ENCODE results near the gene PDYN. TPM values are rescaled to one million over a fixed set of nuclear protein-coding genes. Genes with fewer than 3 reads are reported as not detected.

Gene PDYN
- total RNA-seq, 1 experiment from 2014 or later: not detected

GRCh38 chr20:2010533-2010932, 16.7 kb upstream of the PDYN start:
- Histone ChIP-seq H3K4me3 (no peak overlapping the region), H3K27ac (no peak overlapping the region), H3K4me1 (replicated peaks; ENCODE audit: insufficient read depth) (no peaks in the 10 kb centered on the region), H3K27me3 (ENCODE audit: insufficient read depth, low read depth) (peaks cover 66% of the 10 kb centered on the region), H3K4me2 (no peak overlapping the region), H4K20me1 (ENCODE audit: insufficient read depth) (no peaks in the 10 kb centered on the region), H3K36me3 (ENCODE audit: low read depth) (no peaks in the 10 kb centered on the region), H3K9me2 (ENCODE audit: insufficient read depth) (no peaks in the 10 kb centered on the region), H3K9me3 (ENCODE audit: insufficient read depth, low read depth) (no peaks in the 10 kb centered on the region), H3F3A (ENCODE audit: insufficient read depth, low read depth) (no peaks in the 10 kb centered on the region), H3K79me2 (ENCODE audit: low read depth) (no peaks in the 10 kb centered on the region), H2AFZ (no peak overlapping the region)
- ChIA-PET POLR2A (ENCODE audit: unreplicated experiment) (no interaction called here), CTCF (no interaction called here)
- TF ChIP-seq CTCF (conservative IDR thresholded peaks at IDR 0.05): no peak
- TF ChIP-seq EZH2 (IDR thresholded peaks at IDR 0.05; ENCODE audit: low read depth): no peak
- no TSS peak for BruUV-seq (replicated peaks)
- DNase-seq: no peak
- intact Hi-C loops (cut with micrococcal nuclease; ENCODE audit: unreplicated experiment): no loop called here

GRCh38 chr20:2006452-2007361, 12.8 kb upstream of the PDYN start:
- ChIA-PET CTCF (interaction anchor here (0.6 to 1.1 kb wide), 3 partner anchors 87 to 736 kb away, joined by 3 to 4 read pairs (median 3); no protein-coding TSS in a partner anchor), POLR2A (ENCODE audit: unreplicated experiment) (no interaction called here)
- Histone ChIP-seq H3F3A (ENCODE audit: insufficient read depth, low read depth) (no peaks in the 10 kb centered on the region), H3K4me2 (no peak overlapping the region), H2AFZ (no peak overlapping the region), H3K9me3 (ENCODE audit: insufficient read depth, low read depth) (no peaks in the 10 kb centered on the region), H3K4me1 (replicated peaks; ENCODE audit: insufficient read depth) (no peaks in the 10 kb centered on the region), H3K4me3 (no peak overlapping the region), H4K20me1 (ENCODE audit: insufficient read depth) (no peaks in the 10 kb centered on the region), H3K27me3 (ENCODE audit: insufficient read depth, low read depth) (peaks cover 48% of the 10 kb centered on the region), H3K9me2 (ENCODE audit: insufficient read depth) (no peaks in the 10 kb centered on the region; the same call in 1 of the 2 replicates), H3K79me2 (ENCODE audit: low read depth) (no peaks in the 10 kb centered on the region), H3K36me3 (ENCODE audit: low read depth) (no peaks in the 10 kb centered on the region), H3K27ac (no peak overlapping the region)
- intact Hi-C loops (cut with micrococcal nuclease; ENCODE audit: unreplicated experiment): loop anchor here (2.0 kb wide), 1 partner anchor 166 kb away; no protein-coding TSS in a partner anchor
- BruUV-seq (replicated peaks): no TSS peak
- TF ChIP-seq CTCF (conservative IDR thresholded peaks at IDR 0.05) (peak; percentile 93), EZH2 (IDR thresholded peaks at IDR 0.05; ENCODE audit: low read depth) (no peak)
- no peak for DNase-seq

GRCh38 chr20:2005831-2006426, 12.1 kb upstream of the PDYN start:
- no peak overlapping the region for H3K4me3 ChIP-seq
- peaks cover 48% of the 10 kb centered on the region for H3K27me3 ChIP-seq (ENCODE audit: insufficient read depth, low read depth)
- no peak overlapping the region for H3K27ac ChIP-seq
- ChIA-PET CTCF (interaction anchor here (0.6 kb wide), 1 partner anchor 737 kb away, joined by 4 read pairs; no protein-coding TSS in a partner anchor), POLR2A (ENCODE audit: unreplicated experiment) (no interaction called here)
- H3K4me1 ChIP-seq (replicated peaks; ENCODE audit: insufficient read depth): no peaks in the 10 kb centered on the region
- intact Hi-C loops (cut with micrococcal nuclease; ENCODE audit: unreplicated experiment): loop anchor here (2.0 kb wide), 1 partner anchor 167 kb away; no protein-coding TSS in a partner anchor
- no peak for TF ChIP-seq EZH2 (IDR thresholded peaks at IDR 0.05; ENCODE audit: low read depth)
- H2AFZ ChIP-seq: no peak overlapping the region
- no peaks in the 10 kb centered on the region; the same call in 1 of the 2 replicates for H3K9me2 ChIP-seq (ENCODE audit: insufficient read depth)
- H4K20me1 ChIP-seq (ENCODE audit: insufficient read depth): no peaks in the 10 kb centered on the region
- H3K4me2 ChIP-seq: no peak overlapping the region
- BruUV-seq (replicated peaks): no TSS peak
- H3F3A ChIP-seq (ENCODE audit: insufficient read depth, low read depth): no peaks in the 10 kb centered on the region
- no peaks in the 10 kb centered on the region for H3K79me2 ChIP-seq (ENCODE audit: low read depth)
- DNase-seq: peak; percentile 39 to 55
- no peaks in the 10 kb centered on the region for H3K36me3 ChIP-seq (ENCODE audit: low read depth)
- no peaks in the 10 kb centered on the region for H3K9me3 ChIP-seq (ENCODE audit: insufficient read depth, low read depth)

All from PC-9 (cell line).